ENCODE data around the gene VWA3B.

DNA sequence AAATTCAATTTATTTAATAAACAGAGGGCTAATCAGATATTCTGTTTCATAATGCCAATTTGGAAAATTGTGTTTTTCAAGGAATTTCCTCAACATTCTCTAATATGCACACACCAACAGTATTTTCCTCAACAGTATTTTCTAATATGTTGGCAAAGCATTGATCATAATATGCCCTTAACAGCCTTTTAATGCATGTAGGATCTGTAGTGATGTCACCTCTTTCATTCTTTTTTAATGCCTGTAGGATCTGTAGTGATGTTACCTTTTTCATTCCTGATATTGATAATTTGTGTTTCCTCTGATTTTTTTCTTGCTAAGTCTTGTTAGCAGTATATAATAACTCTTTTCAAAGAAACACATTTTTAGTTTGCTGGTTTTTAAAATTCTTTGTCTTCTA is 15.9 kb downstream of the VWA3B start:
- TF ChIP-seq, protein P1, sequence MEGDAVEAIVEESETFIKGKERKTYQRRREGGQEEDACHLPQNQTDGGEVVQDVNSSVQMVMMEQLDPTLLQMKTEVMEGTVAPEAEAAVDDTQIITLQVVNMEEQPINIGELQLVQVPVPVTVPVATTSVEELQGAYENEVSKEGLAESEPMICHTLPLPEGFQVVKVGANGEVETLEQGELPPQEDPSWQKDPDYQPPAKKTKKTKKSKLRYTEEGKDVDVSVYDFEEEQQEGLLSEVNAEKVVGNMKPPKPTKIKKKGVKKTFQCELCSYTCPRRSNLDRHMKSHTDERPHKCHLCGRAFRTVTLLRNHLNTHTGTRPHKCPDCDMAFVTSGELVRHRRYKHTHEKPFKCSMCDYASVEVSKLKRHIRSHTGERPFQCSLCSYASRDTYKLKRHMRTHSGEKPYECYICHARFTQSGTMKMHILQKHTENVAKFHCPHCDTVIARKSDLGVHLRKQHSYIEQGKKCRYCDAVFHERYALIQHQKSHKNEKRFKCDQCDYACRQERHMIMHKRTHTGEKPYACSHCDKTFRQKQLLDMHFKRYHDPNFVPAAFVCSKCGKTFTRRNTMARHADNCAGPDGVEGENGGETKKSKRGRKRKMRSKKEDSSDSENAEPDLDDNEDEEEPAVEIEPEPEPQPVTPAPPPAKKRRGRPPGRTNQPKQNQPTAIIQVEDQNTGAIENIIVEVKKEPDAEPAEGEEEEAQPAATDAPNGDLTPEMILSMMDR (IDR thresholded peaks at IDR 0.05; ENCODE audit: poor library complexity), result no peak
- TF ChIP-seq EZH2 (IDR thresholded peaks at IDR 0.05; ENCODE audit: borderline replicate concordance), result no peak
